ENCODE data around the gene CAGE1. TPM values are rescaled to one million over a fixed set of nuclear protein-coding genes. Genes with fewer than 3 reads are reported as not detected.
"Not testable (repeated sequence)": the region's sequence is repeated elsewhere in the genome, so short reads cannot be mapped to it uniquely, and the experiment has no call there.

Gene CAGE1
- polyA plus RNA-seq, 1 donor (not counting 4 experiments of a cell fraction or from before 2014, with no cell fraction given) = 0.04 TPM

DNA sequence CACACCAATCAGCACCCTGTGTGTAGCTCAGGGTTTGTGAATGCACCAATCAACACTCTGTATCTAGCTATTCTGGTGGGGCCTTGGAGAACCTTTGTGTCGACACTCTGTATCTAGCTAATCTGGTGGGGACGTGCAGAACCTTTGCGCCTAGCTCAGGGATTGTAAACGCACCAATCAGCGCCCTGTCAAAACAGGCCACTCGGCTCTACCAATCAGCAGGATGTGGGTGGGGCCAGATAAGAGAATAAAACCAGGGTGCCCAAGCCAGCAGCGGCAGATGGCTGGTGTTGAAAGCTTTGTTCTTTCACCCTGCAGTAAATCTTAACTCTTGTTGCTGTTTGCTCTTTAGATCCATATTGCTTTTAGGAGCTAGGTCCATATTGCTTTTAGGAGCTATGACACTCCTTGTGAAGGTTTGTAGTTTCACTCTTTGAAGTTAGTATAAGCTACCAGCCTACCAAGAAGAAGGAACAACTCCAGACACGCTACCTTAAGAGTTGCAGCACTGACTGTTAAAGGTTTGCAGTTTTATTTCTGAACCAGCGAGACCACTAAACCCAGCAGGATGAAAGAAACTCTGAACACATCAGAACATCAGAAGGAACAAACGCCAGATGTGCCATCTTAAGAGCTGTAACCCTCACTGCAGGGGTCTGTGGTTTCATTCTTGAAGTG is 44.6 kb downstream of the CAGE1 start:
- H3K9me1 ChIP-seq (ENCODE audit: control insufficient read depth, extremely low read depth, insufficient read depth, low read length); H3K27ac ChIP-seq (ENCODE audit: control insufficient read depth, insufficient read depth, low read length); FAIRE-seq; H3K27me3 ChIP-seq (ENCODE audit: control insufficient read depth, extremely low read depth, insufficient read depth, low read length); H3K79me2 ChIP-seq (ENCODE audit: control insufficient read depth, insufficient read depth, low read length); H3K36me3 ChIP-seq (ENCODE audit: control insufficient read depth in 2 of 2, extremely low read depth in 1 of 2, insufficient read depth in 2 of 2, low read length in 2 of 2); H4K20me1 ChIP-seq (ENCODE audit: control insufficient read depth, extremely low read depth, insufficient read depth, low read length); DNase-seq (ENCODE audit: low read depth, low spot score); H3K9ac ChIP-seq (ENCODE audit: control insufficient read depth, extremely low read depth, insufficient read depth, low read length); H3K4me2 ChIP-seq (ENCODE audit: control insufficient read depth, extremely low read depth, insufficient read depth, low read depth, low read length); dilution Hi-C loops (cut with MboI; ENCODE audit: extremely low pct_ligation_motif_present, low sequenced_read_pairs); H2AFZ ChIP-seq (ENCODE audit: control insufficient read depth, low read length); H3K9me3 ChIP-seq (ENCODE audit: control insufficient read depth, low read depth, low read length); H3K4me3 ChIP-seq (ENCODE audit: control insufficient read depth in 2 of 3, extremely low read depth in 1 of 3, insufficient read depth in 2 of 3, low read depth in 1 of 3, low read length in 3 of 3): not testable (repeated sequence)
- peaks cover 11% of the 10 kb centered on the region for H3K4me1 ChIP-seq (ENCODE audit: control insufficient read depth, extremely low read depth, insufficient read depth, low read length)

DNA sequence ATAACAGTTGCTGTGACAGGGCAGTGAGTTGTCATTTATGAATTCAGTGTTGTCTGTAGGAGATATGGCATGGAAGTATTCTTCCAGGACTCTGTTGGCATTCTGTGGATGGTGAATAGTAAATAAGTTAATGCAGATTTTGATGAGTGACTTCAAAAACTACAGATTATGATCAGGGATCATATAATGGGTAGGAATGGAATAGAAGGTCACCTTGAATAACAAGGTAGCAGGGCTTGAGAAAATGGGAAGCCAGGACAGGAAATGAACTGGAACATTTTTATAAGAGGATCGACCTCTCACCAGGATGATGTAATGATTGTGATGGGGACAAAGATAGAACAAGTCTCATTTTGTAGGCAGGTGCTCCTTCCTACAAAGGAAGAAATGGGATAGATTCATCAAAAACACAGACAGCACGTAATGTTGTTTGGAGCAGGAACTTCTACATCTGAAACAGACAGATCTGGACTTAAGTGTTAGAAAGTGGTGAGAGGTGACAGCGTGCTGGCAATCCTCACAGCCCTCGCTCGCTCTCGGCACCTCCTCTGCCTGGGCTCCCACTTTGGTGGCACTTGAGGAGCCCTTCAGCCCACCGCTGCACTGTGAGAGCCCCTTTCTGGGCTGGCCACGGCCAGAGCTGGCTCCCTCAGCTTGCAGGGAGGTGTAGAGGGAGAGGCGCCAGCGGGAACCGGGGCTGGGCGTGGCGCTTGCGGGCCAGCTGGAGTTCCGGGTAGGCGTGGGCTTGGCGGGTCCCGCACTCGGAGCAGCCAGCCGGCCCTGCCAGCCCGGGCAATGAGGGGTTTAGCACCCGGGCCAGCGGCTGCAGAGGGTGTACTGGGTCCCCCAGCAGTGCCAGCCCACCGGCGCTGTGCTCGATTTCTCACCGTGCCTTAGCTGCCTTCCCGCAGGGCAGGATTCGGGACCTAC is 45.7 kb downstream of the CAGE1 start:
- Histone ChIP-seq H3K4me3 (ENCODE audit: control insufficient read depth in 2 of 3, extremely low read depth in 1 of 3, insufficient read depth in 2 of 3, low read depth in 1 of 3, low read length in 3 of 3) (no peak overlapping the region), H3K27ac (ENCODE audit: control insufficient read depth, insufficient read depth, low read length) (no peak overlapping the region), H3K27me3 (ENCODE audit: control insufficient read depth, extremely low read depth, insufficient read depth, low read length) (no peaks in the 10 kb centered on the region), H3K9ac (ENCODE audit: control insufficient read depth, extremely low read depth, insufficient read depth, low read length) (no peak overlapping the region), H3K79me2 (ENCODE audit: control insufficient read depth, insufficient read depth, low read length) (no peaks in the 10 kb centered on the region), H3K9me1 (ENCODE audit: control insufficient read depth, extremely low read depth, insufficient read depth, low read length) (no peaks in the 10 kb centered on the region), H3K4me1 (ENCODE audit: control insufficient read depth, extremely low read depth, insufficient read depth, low read length) (peaks cover 11% of the 10 kb centered on the region), H3K4me2 (ENCODE audit: control insufficient read depth, extremely low read depth, insufficient read depth, low read depth, low read length) (no peak overlapping the region), H3K9me3 (ENCODE audit: control insufficient read depth, low read depth, low read length) (no peaks in the 10 kb centered on the region), H2AFZ (ENCODE audit: control insufficient read depth, low read length) (no peak overlapping the region), H3K36me3 (ENCODE audit: control insufficient read depth in 2 of 2, extremely low read depth in 1 of 2, insufficient read depth in 2 of 2, low read length in 2 of 2) (no peaks in the 10 kb centered on the region), H4K20me1 (ENCODE audit: control insufficient read depth, extremely low read depth, insufficient read depth, low read length) (no peaks in the 10 kb centered on the region)
- TF ChIP-seq, protein P1, sequence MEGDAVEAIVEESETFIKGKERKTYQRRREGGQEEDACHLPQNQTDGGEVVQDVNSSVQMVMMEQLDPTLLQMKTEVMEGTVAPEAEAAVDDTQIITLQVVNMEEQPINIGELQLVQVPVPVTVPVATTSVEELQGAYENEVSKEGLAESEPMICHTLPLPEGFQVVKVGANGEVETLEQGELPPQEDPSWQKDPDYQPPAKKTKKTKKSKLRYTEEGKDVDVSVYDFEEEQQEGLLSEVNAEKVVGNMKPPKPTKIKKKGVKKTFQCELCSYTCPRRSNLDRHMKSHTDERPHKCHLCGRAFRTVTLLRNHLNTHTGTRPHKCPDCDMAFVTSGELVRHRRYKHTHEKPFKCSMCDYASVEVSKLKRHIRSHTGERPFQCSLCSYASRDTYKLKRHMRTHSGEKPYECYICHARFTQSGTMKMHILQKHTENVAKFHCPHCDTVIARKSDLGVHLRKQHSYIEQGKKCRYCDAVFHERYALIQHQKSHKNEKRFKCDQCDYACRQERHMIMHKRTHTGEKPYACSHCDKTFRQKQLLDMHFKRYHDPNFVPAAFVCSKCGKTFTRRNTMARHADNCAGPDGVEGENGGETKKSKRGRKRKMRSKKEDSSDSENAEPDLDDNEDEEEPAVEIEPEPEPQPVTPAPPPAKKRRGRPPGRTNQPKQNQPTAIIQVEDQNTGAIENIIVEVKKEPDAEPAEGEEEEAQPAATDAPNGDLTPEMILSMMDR (optimal IDR thresholded peaks at IDR 0.05 in 1 of 3, IDR thresholded peaks at IDR 0.05 in 1 of 3, conservative IDR thresholded peaks at IDR 0.05 in 1 of 3; ENCODE audit: extremely low read depth in 1 of 3, insufficient read depth in 2 of 3, low read length in 3 of 3) = no peak
- TF ChIP-seq EZH2 (IDR thresholded peaks at IDR 0.05; ENCODE audit: low read length) = no peak
- FAIRE-seq (no peak), DNase-seq (ENCODE audit: low read depth, low spot score) (no peak)
- dilution Hi-C loops (cut with MboI; ENCODE audit: extremely low pct_ligation_motif_present, low sequenced_read_pairs) = no loop called here

All from keratinocyte (primary cell).